ENCODE data around the gene MRPL38. TPM values are rescaled to one million over a fixed set of nuclear protein-coding genes. Genes with fewer than 3 reads are reported as not detected.
"Not testable (repeated sequence)": the region's sequence is repeated elsewhere in the genome, so short reads cannot be mapped to it uniquely, and the experiment has no call there.

Gene MRPL38
- total RNA-seq, 1 experiment from 2014 or later: 39.4 TPM

- peak; percentile 87 for DNase-seq (ENCODE audit: low read depth)
Observed at GRCh38 chr17:75854101-75854748, 50.5 kb downstream of the MRPL38 start.

GRCh38 chr17:75853433-75853832 is 51.3 kb downstream of the MRPL38 start:
- peak; percentile 79 for DNase-seq (ENCODE audit: low read depth)

GRCh38 chr17:75851693-75851991 is 53.0 kb downstream of the MRPL38 start:
- DNase-seq (ENCODE audit: low read depth): not testable (repeated sequence)

GRCh38 chr17:75850928-75851692 is 53.6 kb downstream of the MRPL38 start:
- no peak for DNase-seq (ENCODE audit: low read depth)

GRCh38 chr17:75849724-75850123 is 55.0 kb downstream of the MRPL38 start:
- no peak for DNase-seq (ENCODE audit: low read depth)

- DNase-seq (ENCODE audit: low read depth): no peak
Observed at GRCh38 chr17:75849279-75849646, 55.4 kb downstream of the MRPL38 start.

Other genes with a start within 250 kb of the MRPL38 start
- gene RECQL5, start 237.7 kb downstream of the MRPL38 start, total RNA-seq (2014; rRNA removed; shearing (Covaris generic)): 8.9 and 13.1 TPM in 2 replicates
- 54.7 and 79.3 TPM in 2 replicates for gene SAP30BP, start 237.5 kb downstream of the MRPL38 start, total RNA-seq (2014; rRNA removed; shearing (Covaris generic))
- gene ITGB4, start 183.4 kb downstream of the MRPL38 start, total RNA-seq (2014; rRNA removed; shearing (Covaris generic)): 4.8 and 8.0 TPM in 2 replicates
- gene GALK1, start 139.7 kb downstream of the MRPL38 start, total RNA-seq (2014; rRNA removed; shearing (Covaris generic)): 20.4 and 31.6 TPM in 2 replicates
- 23.2 and 26.7 TPM in 2 replicates for gene UNK, start 120.1 kb downstream of the MRPL38 start, total RNA-seq (2014; rRNA removed; shearing (Covaris generic))
- gene UNC13D, start 60.5 kb downstream of the MRPL38 start, total RNA-seq (2014; rRNA removed; shearing (Covaris generic)): 0.07 TPM in 1 of 2 replicates, not detected in the other
- gene WBP2, start 49.5 kb downstream of the MRPL38 start, total RNA-seq (2014; rRNA removed; shearing (Covaris generic)): 32.5 and 35.8 TPM in 2 replicates
- 3.8 and 6.6 TPM in 2 replicates for gene TRIM47, start 26.3 kb downstream of the MRPL38 start, total RNA-seq (2014; rRNA removed; shearing (Covaris generic))
- gene TRIM65, start 7.9 kb downstream of the MRPL38 start, total RNA-seq (2014; rRNA removed; shearing (Covaris generic)): 6.4 and 11.1 TPM in 2 replicates
- 14.4 and 18.7 TPM in 2 replicates for gene FBF1, start 36.2 kb upstream of the MRPL38 start, total RNA-seq (2014; rRNA removed; shearing (Covaris generic))
- gene ACOX1, start 74.3 kb upstream of the MRPL38 start, total RNA-seq (2014; rRNA removed; shearing (Covaris generic)): 16.7 and 22.4 TPM in 2 replicates
- gene TEN1, start 74.4 kb upstream of the MRPL38 start, total RNA-seq (2014; rRNA removed; shearing (Covaris generic)): 8.0 and 14.3 TPM in 2 replicates
- 0.30 and 1.6 TPM in 2 replicates for gene CDK3, start 96.0 kb upstream of the MRPL38 start, total RNA-seq (2014; rRNA removed; shearing (Covaris generic))
- gene EVPL, start 122.4 kb upstream of the MRPL38 start, total RNA-seq (2014; rRNA removed; shearing (Covaris generic)): not detected in 2 replicates
- 19.0 and 28.5 TPM in 2 replicates for gene SRP68, start 167.6 kb upstream of the MRPL38 start, total RNA-seq (2014; rRNA removed; shearing (Covaris generic))
- gene GALR2, start 169.9 kb upstream of the MRPL38 start, total RNA-seq (2014; rRNA removed; shearing (Covaris generic)): 0.30 and 0.96 TPM in 2 replicates
- gene ZACN, start 174.3 kb upstream of the MRPL38 start, total RNA-seq (2014; rRNA removed; shearing (Covaris generic)): 0.02 TPM in 1 of 2 replicates, not detected in the other
- gene EXOC7, start 198.9 kb upstream of the MRPL38 start, total RNA-seq (2014; rRNA removed; shearing (Covaris generic)): 39.0 and 69.9 TPM in 2 replicates
- not detected in 2 replicates for gene FOXJ1, start 236.4 kb upstream of the MRPL38 start, total RNA-seq (2014; rRNA removed; shearing (Covaris generic))

All from M059J (cell line).